HFF-Myc (cell line): ENCODE measurements around the gene LONP2.
A peak's percentile ranks its signal among the peaks of the same experiment; 100 is the strongest.
"Not testable (repeated sequence)": the region's sequence is repeated elsewhere in the genome, so short reads cannot be mapped to it uniquely, and the experiment has no call there.

Experiments used
- DNase-seq: peaks from one replicate; pipeline ENCODE4 v3.0.0-alpha.2; 2011; ENCODE audit warnings: low read depth; ENCODE audit errors: extremely low read depth
- H3K4me3 ChIP-seq: replicated peaks from 2 replicates; pipeline ENCODE4 v1.5.1; 2011; ENCODE audit warnings: low read depth, mild to moderate bottlenecking, control low read depth, low read length
- CTCF ChIP-seq: IDR thresholded peaks from 2 replicates; pipeline ENCODE4 v1.5.1; 2012; ENCODE audit warnings: mild to moderate bottlenecking, low read depth, low read length, control low read depth; ENCODE audit errors: missing control alignments

LONP2 gene

GRCh38 chr16:48365601-48366164, 121.6 kb downstream of the LONP2 start:
- DNase-seq: no peak
- no peak for TF ChIP-seq CTCF
- peak overlapping the region; percentile 52 for H3K4me3 ChIP-seq

- TF ChIP-seq CTCF: no peak
- no peak for DNase-seq
These were observed 122.3 kb downstream of the LONP2 start for GRCh38 chr16:48366165-48367093.

GRCh38 chr16:48367441-48368049, 123.4 kb downstream of the LONP2 start:
- TF ChIP-seq CTCF: no peak
- DNase-seq: no peak
- H3K4me3 ChIP-seq: no peak overlapping the region

More at GRCh38 chr16:48366165-48367093, 122.3 kb downstream of the LONP2 start:
- H3K4me3 ChIP-seq: peak overlapping the region; percentile 52

- TF ChIP-seq CTCF: no peak
- no peak overlapping the region for H3K4me3 ChIP-seq
- DNase-seq: no peak
These were observed 125.7 kb downstream of the LONP2 start for GRCh38 chr16:48369765-48370164.

- TF ChIP-seq CTCF: no peak
- no peak for DNase-seq
- H3K4me3 ChIP-seq: no peak overlapping the region
These were observed 126.1 kb downstream of the LONP2 start for GRCh38 chr16:48370229-48370628.

GRCh38 chr16:48370668-48371392, 126.7 kb downstream of the LONP2 start:
- H3K4me3 ChIP-seq, DNase-seq: not testable (repeated sequence)
